ENCODE results near the gene KCTD7.
"Not testable (repeated sequence)": the region's sequence is repeated elsewhere in the genome, so short reads cannot be mapped to it uniquely, and the experiment has no call there.

Gene KCTD7

DNA sequence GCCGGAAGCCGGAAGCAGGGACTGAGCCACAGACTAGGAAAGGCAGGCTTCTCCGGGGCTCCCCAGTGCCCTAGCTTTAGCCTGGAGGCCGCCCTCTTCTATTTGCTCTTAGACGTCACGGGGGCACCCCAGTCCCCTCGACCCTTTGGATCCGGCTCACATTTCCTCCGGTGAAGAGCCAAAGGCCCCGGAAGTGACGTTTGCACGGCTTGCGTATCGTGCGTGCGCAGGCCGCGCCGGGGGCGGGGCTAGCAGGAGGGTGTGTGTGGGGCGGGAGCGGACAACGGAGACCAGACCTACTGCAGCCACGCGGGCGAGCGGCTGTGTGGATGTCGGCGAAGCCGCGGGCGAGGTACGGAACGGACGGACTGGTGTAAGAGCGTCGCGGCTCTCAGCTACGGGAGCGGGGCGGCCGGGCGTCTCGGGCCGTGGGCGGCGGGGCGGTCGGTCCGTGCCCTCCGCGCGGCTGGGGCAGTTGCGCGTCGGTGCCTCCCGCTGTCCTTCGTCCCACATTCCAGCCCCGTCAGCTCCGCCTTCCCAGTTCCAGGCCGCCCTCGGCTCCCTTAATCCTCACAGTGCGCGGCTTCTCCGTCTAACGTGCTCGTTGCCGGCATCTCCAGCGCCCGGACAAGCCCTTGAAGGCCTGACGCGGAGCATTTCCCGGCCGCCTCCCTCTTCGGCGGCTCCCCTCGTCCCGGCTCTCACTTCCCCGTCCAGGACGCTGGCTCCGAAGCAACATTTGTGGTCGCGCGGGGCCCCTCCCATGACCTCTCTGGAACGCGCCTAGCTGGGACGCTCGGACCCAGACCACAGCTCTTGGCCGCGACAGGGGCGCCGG lies 25.8 kb downstream of the KCTD7 start:
- peak; percentile 83 for DNase-seq

DNA sequence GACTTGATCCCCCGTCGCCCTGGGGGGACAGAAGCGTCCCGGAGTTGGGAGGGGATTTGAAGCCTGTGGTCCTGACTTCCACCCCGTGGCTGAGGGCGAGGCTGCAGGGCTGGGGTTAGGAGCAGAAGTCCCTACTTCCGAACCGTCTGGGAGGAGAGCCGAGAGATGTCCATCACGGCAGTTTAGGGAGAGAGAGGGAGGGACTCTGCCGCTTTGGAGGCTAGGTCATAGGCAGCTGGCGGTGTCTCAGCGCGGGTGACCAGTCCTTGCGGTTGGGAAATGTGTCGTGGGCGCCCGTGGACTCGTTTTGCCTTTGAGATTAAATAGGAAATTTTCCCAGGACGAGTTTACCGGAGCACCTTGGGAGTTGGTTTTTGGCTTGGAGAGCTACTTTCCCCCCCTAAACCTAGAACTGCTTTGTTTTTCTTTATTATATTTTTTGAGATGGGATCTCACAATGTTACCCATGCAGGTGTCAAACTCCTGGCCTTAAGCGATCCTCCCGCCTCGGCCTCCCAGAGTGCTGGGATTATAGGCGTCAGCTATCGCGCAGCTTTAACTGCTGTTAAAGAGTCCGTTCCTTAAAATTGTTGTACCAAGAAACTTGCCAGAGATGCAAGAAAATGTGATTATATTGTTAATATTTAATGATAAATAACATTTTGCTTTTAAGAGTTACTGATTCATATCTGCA lies 26.6 kb downstream of the KCTD7 start:
- DNase-seq: not testable (repeated sequence)

DNA sequence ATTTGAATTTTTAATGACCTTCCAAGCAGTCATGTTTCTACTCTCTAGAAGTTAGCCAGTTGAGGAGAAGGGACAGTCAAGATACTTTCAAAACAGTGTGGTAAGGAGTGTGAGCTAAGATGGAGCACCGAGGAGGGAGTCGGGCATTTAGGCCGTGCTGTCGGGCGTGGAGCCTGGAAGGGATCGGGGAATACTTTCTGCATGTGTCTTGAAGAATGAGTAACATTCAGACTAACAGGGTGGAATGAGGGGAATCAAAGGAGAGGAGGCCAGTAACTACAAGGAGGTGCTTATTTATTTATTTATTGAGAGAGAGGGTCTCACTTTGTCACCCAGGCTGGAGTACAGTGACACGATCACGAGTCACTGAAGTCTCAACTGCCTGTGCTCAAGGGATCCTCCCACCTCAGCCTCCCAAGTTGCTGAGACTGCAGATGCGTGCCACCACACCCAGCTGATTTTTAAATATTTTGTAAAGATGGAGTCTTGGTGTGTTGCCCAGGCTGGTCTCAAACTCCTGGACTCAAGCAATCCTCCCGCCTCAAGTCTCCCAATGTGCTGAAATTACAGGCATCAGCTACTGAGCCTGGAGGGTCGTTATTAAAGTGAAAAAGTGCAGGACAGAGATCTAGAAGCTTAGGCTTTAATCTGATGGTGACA lies 27.3 kb downstream of the KCTD7 start:
- DNase-seq: not testable (repeated sequence)

DNA sequence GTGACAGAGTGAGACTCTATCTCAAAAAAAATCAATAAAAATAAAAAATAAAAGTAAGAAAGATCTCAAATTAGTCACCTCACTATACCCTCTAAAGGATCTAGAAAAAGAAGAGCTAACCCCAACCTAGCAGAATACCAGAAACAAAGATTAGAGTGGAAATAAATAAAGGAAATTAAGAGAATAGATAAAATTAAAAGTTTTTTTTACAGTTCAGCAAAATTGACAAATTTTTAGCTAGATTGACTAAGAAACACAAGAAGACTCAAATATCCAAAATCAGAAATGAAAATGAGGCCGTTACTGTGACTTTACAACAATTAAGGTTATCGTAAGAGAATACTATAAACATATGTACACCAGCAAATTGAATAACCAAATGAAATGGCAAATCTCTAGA lies 29.1 kb downstream of the KCTD7 start:
- DNase-seq: no peak

DNA sequence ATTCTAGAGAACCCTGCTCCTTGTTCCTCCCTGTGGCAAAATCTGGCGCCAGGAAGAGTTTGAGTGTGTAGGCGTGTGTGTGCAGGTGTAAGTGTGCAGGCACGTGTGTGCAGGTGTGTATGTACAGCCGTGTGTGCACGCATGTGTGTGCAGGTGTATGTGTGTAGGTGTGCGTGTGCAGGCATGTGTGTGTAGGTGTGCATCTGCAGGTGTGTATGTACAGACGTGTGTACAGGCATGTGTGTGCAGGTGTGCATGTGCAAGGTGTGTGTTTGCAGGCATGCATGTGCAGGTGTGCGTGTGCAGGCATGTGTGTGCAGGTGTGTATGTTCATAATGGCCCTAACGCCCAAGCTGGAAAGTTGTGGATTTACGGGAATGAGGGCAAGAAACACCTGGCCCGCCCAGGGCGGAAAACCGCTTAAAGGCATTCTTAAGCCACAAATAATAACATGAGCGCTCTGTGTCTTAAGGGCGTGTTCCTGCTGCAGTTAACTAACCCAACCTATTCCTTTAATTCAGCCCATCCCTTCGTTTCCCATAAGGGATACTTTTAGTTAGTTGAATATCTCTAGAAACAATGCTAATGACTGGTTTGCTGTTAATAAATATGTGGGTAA lies 34.1 kb downstream of the KCTD7 start:
- no peak for DNase-seq

DNA sequence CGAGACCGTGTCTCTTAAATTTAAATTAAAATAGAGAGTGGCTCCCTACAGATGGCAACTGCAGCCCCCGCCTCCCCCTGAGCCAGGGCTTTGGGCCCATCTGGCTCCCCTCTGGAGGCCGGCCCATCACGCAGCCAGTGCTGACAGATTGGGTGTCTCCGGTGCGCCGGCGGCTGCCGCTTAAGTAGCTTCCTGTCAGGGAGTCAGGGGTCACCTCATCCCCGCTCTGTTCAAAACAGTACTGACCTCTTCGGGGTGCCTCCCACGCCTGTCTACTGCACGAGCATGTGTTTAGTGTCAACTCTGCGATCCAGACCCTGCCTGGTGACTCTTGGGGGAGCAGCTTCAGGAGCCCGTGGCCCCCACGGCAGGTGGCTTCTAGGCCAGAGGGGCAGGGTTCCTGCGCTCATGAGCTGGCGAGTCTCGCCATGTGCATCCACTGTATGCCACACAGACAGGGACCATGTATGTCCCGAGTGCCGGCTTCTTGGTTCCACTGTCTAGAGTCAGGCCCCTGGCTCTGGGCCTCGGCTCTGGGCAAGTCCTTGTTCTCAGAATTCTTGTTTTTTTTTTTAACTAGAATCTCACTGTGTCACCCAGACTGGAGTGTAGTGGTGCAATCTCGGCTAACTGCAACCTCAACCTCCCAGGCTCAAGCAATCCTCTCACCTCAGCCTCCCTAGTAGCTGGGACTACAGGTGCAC lies 36.1 kb downstream of the KCTD7 start:
- DNase-seq: no peak

DNA sequence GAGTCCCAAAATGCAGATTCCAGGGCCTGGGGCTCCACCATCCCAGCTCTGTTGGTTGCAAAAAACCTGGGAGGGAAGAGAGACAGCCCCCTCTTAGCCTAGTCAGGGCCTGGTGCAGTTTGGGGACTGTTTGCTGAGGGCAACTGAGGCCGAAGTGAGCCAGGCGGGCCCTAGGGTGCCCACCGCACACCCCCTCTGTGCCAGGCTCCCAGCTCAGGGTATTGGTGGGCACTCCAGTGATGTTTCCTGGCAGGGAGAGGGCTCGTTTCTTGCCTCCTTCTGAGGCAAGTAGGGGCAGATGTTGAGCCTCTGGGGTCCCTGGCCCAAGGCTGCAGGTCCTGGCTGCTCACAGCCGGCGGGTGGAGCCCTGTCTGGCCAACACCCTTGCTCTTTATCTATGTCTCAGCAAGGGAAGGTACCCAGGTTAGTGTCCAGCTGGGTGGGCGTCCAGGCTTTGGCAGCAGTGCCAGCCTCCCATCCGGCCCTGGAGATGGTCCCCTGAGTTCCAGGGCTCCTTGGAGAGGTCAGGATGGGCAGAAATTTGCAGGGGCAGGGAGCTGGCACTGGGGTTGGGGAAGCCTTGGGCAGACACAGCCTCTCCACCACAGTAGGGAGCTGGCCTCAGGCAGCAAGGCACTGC lies 37.8 kb downstream of the KCTD7 start:
- no peak for DNase-seq

DNA sequence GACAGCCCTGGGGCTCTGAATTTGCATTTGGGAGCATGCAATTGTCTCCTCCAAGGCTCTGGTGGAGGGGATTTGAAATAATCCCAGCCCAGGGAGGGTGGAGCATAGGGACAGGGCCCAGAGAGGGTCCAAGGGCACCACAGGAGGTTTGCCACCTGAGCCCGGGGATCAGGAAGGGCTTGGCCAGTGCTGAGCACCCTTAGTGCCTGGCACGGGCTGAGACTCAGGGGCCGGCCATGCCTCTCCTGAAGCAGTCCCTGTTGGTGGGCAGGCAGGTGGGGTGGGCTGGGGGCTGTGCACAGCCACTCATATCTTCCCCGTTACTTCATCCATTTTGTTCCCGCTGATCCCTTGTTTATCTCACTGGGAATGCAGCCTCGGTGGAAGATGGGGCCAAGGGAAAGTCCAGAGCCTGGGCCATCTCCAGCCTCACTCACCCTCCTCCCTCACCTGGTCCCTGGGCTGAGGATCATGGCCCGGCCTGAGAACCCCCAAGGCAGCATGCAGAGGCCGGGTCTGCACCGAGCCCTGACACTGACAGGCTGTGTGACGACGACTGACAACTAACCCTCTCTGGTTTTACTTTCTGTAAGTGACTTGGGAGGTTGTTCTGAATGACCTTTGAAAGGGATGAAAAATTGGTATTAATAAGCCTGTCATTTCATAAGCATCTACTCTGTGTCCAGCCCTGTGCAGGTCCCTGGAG lies 38.5 kb downstream of the KCTD7 start:
- DNase-seq: no peak

DNA sequence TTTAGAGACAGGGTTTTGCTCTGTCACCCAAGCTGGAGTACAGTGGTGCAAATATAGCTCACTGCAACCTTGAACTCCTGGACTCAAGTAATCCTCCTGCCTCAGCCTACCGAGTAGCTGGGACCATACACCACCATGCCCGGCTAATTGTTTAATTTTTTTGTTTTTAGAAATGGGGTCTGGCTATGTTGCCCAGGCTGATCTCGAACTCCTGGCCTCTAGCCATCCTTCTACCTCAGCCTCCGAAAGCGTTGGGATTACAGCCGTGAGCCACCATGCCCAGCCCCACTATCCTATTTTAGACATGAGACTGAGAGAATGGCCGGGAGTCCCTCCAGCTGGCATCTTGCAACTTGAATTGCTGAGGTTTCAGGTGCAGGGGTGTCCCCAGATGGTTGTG lies 39.4 kb downstream of the KCTD7 start:
- no peak for DNase-seq

DNA sequence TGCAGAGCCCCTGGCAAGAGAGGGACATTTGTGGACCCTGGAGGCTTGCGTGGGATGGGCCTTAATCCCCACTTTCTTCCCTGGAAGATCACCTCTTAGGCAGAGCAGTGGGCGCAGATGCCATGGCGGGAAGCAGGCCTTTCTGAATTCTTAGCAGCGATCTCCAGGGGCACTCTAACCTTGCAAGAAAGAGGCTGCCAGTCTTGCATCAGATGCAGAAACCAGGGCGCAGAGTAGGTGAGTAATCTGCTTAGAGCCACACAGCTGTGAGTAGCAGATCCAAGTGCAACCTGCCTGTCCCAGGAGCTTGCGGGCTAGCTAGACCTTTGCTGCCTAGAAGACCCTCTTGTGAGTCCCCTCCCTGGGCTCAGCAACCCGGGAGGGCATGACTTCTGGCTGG lies 40.0 kb downstream of the KCTD7 start:
- DNase-seq: no peak

DNA sequence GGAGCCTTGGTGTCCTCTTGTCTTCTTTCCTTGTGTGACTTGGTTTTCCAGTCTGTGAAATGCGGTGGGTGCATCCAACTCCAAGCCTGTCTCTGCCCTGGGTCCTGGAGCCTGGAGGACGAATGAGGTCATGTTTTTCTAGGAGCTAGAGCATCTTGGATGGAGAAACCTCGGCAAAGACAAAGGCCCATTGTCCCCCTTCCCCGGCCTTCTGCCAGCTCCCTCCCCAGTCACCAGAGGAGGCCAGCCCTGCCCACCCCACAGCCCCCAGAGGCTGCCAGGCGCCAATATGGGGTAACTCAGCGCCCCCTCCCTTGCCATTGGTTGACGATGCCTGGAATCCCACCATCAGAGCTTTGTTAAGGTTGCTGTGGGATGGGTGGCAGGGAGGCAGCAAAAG lies 40.4 kb downstream of the KCTD7 start:
- no peak for DNase-seq

DNA sequence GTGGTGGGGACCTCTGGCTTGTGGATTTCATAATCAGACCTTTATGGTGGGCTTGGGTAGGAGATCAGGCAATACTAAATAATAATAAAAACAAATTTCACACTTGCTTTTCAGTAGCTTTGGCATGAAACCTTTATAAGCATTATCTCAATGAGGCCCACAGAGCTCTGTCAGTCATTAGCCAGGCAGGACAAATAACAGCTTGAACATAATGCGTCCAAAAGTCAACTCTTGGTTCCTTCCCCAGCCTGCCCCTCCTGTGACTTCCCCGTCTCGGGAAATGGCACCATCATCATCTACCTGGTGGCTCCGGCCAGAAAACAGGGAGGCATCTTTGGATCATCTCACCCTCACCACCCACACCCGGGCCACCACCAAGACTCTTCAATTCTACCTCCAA lies 40.8 kb downstream of the KCTD7 start:
- no peak for DNase-seq

DNA sequence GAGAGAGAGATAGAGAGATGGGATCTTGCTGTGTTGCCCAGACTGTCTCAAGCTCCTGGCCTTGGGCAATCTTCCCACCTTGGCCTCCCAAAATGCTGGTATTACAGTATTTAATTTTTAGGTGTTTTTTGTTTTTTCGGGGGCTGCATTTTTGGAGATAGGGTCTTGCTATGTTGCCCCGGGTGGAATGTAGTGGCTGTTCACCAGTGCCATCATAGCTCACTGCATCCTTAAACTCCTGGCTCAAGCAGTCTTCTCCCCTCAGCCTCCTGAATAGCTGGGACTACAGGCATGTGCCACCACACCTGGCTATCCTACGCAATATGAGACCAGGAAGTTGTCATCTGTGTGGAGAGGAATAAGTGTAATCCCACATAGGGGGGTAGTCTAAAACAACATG lies 42.4 kb downstream of the KCTD7 start:
- no peak for DNase-seq

DNA sequence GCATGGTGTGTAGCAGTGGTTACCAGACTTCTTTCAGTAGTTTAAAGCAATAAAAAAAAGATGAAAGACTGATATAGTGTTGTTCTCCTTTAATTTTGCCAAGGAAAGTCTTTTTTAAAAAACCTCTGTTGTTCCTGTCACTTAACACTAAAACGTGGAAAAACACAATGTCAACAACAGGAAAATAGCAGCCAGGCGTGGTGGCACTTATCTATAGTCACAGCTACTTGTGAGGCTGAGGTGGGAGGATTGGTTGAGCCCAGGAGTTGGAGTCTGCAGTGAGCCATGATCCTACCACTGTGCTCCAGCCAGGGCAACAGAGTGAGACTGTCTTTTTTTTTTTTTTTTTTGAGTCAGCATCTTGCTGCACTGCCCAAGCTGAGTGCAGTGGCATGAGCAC lies 42.8 kb downstream of the KCTD7 start:
- DNase-seq: not testable (repeated sequence)

DNA sequence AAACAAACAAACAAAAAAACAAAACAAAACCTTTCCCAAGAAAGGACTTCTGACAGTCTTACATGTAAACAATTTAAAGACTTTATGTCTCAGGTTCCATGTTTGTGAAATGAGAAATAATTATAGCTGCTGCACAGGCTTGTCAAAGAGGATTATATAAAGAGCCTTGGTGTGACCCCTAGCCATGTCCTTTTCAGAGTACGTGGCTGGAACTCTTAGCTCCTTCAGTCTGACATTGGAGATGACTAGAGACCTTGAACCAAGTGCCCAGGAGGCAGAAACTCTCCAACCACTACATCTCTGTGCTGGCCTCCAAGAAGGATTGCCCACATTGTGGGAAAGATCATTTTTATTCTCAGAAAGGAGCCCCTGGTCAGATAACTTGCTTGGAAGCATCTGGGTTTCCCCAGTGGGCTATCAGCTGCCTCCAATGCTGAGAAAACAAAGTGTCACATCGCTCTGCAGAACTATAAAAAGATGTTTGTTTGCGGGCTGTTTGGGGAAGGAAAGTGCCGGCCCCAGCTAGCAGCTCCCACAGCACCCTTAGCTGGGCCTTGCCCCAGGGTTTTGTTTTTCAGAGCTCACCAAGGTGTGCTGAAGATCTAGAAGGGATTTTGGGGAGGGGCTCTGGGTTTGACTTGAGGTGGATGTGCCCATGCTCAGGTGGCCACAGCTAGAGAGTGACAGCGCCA lies 43.9 kb downstream of the KCTD7 start:
- DNase-seq: not testable (repeated sequence)

DNA sequence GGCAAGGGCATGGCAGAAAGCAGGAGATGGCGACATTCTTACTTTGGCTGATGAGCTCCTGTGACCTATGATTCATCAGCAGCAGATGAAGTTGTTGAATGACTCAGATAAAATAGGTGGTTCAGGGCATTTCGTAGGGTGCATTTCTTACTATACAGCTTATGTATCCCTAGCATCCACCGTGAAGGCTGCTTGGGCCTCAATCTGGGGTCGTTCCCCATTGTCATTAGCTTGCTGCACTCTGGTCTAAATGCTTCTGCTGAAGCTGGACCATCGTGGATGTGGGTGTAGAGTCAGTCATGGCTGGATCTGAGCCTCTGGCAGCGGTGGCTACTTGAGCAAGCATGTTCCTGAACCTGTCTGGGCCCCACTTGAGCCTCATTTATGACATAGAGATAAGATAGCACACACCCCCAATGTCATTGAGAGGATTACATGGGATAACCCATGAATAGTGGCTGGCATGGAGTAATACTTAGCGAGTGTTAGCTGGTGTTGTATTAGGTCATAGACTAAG lies 44.5 kb downstream of the KCTD7 start:
- not testable (repeated sequence) for DNase-seq

DNA sequence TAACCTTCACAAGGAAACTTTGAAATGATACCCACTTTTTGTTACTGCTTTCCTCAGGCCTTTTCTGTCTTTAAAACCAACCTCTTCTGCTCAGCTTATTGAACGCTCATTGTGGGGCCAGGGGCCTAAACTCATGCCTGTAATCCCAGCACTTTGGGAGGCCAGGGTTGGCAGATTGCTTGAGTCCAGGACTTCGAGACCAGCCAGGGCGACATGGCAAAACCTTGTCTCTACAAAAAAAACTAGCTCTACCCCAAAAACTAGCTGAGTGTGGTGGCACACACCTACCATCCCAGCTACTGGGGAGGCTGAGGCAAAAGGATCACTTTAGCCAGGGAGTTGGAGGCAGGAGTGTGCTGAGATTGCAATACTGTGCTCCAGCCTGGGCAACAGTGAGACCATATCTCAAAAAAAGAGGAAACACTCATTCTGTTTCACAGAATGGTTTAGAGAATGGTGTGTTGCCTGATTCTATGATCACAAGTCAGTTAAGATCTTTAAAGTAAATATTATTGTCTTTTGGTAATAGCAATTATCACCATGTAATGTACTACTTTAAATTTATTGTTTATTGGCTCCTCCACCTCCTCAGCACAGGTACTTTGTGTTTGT lies 51.1 kb downstream of the KCTD7 start:
- DNase-seq: no peak

DNA sequence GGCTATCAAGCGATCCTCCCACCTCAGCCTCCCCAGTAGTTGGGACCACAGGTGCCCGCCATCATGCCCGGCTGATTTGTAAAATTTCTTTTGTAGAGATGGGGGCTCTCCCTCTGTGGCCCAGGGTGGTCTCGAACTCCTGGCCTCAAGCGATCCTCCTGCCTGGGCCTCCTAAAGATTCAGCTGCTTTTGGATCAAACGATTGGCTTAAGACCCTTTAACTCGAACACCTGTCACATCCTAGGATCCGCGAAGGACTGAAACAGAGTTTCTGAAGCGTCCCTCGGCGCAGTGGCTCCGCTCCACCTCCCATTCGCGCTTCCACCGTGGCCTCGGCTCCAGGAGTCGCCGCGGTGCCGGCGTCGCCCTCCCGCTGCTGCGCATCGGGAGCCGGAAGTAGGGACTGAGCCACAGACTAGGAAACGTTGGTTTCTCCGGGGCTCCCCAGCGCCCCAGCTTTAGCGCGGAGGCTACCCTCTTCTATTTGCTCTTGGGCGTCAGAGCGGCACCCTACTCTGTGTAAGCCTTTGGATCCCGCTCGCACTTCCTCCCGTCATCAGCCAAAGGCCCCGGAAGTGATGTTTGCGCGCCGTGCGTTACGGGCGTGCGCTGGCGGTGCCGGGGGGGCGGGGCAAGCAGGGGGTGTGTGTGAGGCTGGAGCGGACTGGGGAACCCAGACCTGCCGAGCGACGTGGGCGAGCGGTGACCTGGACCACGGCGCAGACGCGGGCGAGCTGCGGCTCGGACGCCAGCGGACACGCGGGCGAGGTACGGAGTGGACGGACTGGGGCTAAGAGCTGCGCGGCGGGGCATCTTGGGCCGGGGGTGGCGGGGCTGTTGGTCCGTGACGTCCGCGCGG lies 53.0 kb downstream of the KCTD7 start:
- DNase-seq: peak; percentile 77
